Measurements from ENCODE around the gene SPAG4. TPM values are rescaled to one million over a fixed set of nuclear protein-coding genes. Genes with fewer than 3 reads are reported as not detected.

SPAG4 gene
- polyA plus RNA-seq, 1 donor (not counting 4 experiments of a cell fraction or from before 2014, with no cell fraction given): 0.93 TPM

GRCh38 chr20:35571555-35571954 is 44.1 kb upstream of the SPAG4 start:
- no peak for FAIRE-seq

GRCh38 chr20:35572838-35573237 is 42.8 kb upstream of the SPAG4 start:
- H3K9ac ChIP-seq (ENCODE audit: control insufficient read depth, extremely low read depth, insufficient read depth, low read length): no peak overlapping the region
- H4K20me1 ChIP-seq (ENCODE audit: control insufficient read depth, extremely low read depth, insufficient read depth, low read length): no peaks in the 10 kb centered on the region
- no peaks in the 10 kb centered on the region for H3K79me2 ChIP-seq (ENCODE audit: control insufficient read depth, insufficient read depth, low read length)
- no peaks in the 10 kb centered on the region for H3K9me3 ChIP-seq (ENCODE audit: control insufficient read depth, low read depth, low read length)
- H3K4me1 ChIP-seq (ENCODE audit: control insufficient read depth, extremely low read depth, insufficient read depth, low read length): no peaks in the 10 kb centered on the region
- dilution Hi-C loops (cut with MboI; ENCODE audit: extremely low pct_ligation_motif_present, low sequenced_read_pairs): no loop called here
- H3K27me3 ChIP-seq (ENCODE audit: control insufficient read depth, extremely low read depth, insufficient read depth, low read length): peaks cover 3% of the 10 kb centered on the region
- no peak overlapping the region for H3K27ac ChIP-seq (ENCODE audit: control insufficient read depth, insufficient read depth, low read length)
- no peak overlapping the region for H2AFZ ChIP-seq (ENCODE audit: control insufficient read depth, low read length)
- DNase-seq (ENCODE audit: low read depth, low spot score): no peak
- H3K36me3 ChIP-seq (ENCODE audit: control insufficient read depth in 2 of 2, extremely low read depth in 1 of 2, insufficient read depth in 2 of 2, low read length in 2 of 2): no peaks in the 10 kb centered on the region
- H3K9me1 ChIP-seq (ENCODE audit: control insufficient read depth, extremely low read depth, insufficient read depth, low read length): no peaks in the 10 kb centered on the region
- FAIRE-seq: no peak
- TF ChIP-seq CTCF (optimal IDR thresholded peaks at IDR 0.05 in 1 of 3, IDR thresholded peaks at IDR 0.05 in 1 of 3, conservative IDR thresholded peaks at IDR 0.05 in 1 of 3; ENCODE audit: extremely low read depth in 1 of 3, insufficient read depth in 2 of 3, low read length in 3 of 3): no peak
- TF ChIP-seq EZH2 (IDR thresholded peaks at IDR 0.05; ENCODE audit: low read length): no peak
- H3K4me2 ChIP-seq (ENCODE audit: control insufficient read depth, extremely low read depth, insufficient read depth, low read depth, low read length): no peak overlapping the region
- H3K4me3 ChIP-seq (ENCODE audit: control insufficient read depth in 2 of 3, extremely low read depth in 1 of 3, insufficient read depth in 2 of 3, low read depth in 1 of 3, low read length in 3 of 3): no peak overlapping the region

More at GRCh38 chr20:35571555-35571954, 44.1 kb upstream of the SPAG4 start:
- H3K79me2 ChIP-seq (ENCODE audit: control insufficient read depth, insufficient read depth, low read length): no peaks in the 10 kb centered on the region
- H3K4me3 ChIP-seq (ENCODE audit: control insufficient read depth in 2 of 3, extremely low read depth in 1 of 3, insufficient read depth in 2 of 3, low read depth in 1 of 3, low read length in 3 of 3): no peak overlapping the region
- no peaks in the 10 kb centered on the region for H4K20me1 ChIP-seq (ENCODE audit: control insufficient read depth, extremely low read depth, insufficient read depth, low read length)
- no peaks in the 10 kb centered on the region for H3K9me1 ChIP-seq (ENCODE audit: control insufficient read depth, extremely low read depth, insufficient read depth, low read length)
- H3K36me3 ChIP-seq (ENCODE audit: control insufficient read depth in 2 of 2, extremely low read depth in 1 of 2, insufficient read depth in 2 of 2, low read length in 2 of 2): no peaks in the 10 kb centered on the region
- H3K9me3 ChIP-seq (ENCODE audit: control insufficient read depth, low read depth, low read length): no peaks in the 10 kb centered on the region
- H2AFZ ChIP-seq (ENCODE audit: control insufficient read depth, low read length): no peak overlapping the region
- TF ChIP-seq CTCF (optimal IDR thresholded peaks at IDR 0.05 in 1 of 3, IDR thresholded peaks at IDR 0.05 in 1 of 3, conservative IDR thresholded peaks at IDR 0.05 in 1 of 3; ENCODE audit: extremely low read depth in 1 of 3, insufficient read depth in 2 of 3, low read length in 3 of 3): no peak
- H3K9ac ChIP-seq (ENCODE audit: control insufficient read depth, extremely low read depth, insufficient read depth, low read length): no peak overlapping the region
- DNase-seq (ENCODE audit: low read depth, low spot score): no peak
- no peak overlapping the region for H3K4me2 ChIP-seq (ENCODE audit: control insufficient read depth, extremely low read depth, insufficient read depth, low read depth, low read length)
- no peaks in the 10 kb centered on the region for H3K4me1 ChIP-seq (ENCODE audit: control insufficient read depth, extremely low read depth, insufficient read depth, low read length)
- no peak overlapping the region for H3K27ac ChIP-seq (ENCODE audit: control insufficient read depth, insufficient read depth, low read length)
- peaks cover 3% of the 10 kb centered on the region for H3K27me3 ChIP-seq (ENCODE audit: control insufficient read depth, extremely low read depth, insufficient read depth, low read length)
- dilution Hi-C loops (cut with MboI; ENCODE audit: extremely low pct_ligation_motif_present, low sequenced_read_pairs): no loop called here
